Activated B cell treated with CpG ODN at 0.5 μM for 24 hours (primary cell): ENCODE results near the gene H6PD. TPM values are rescaled to one million over a fixed set of nuclear protein-coding genes. Genes with fewer than 3 reads are reported as not detected.

Source experiments
- ATAC-seq: fragments of 200-7000 bp; cut with Tn5 transposase; one replicate; pipeline ENCODE4 v1.10.0; 2021; ENCODE audit warnings: low read depth, mild to moderate bottlenecking, moderate library complexity
- CTCF ChIA-PET: fragments of 350-600 bp; sonication (Branson Sonifier 250); formaldehyde crosslinking; loops from one replicate; lab custom pipeline; 2021; ENCODE audit warnings: antibody characterized with exemption; lab: Charles Lee
- POLR2A ChIA-PET: fragments of 350-600 bp; sonication (Branson Sonifier 250); formaldehyde crosslinking; loops from one replicate; lab custom pipeline; 2021; ENCODE audit warnings: antibody characterized with exemption; lab: Charles Lee
- DNase-seq: peaks from one replicate; pipeline ENCODE4 v3.0.0; 2022
- H3K27ac Mint-ChIP-seq: one replicate; pipeline ENCODE4 v1.8.0; 2020; ENCODE audit warnings: mixed read lengths
- H3K27me3 Mint-ChIP-seq: one replicate; pipeline ENCODE4 v1.8.0; 2021; ENCODE audit warnings: mixed read lengths
- H3K36me3 Mint-ChIP-seq: one replicate; pipeline ENCODE4 v1.8.0; 2021; ENCODE audit warnings: low read depth, mixed read lengths
- H3K4me1 Mint-ChIP-seq: one replicate; pipeline ENCODE4 v1.8.0; 2021; ENCODE audit warnings: mixed read lengths
- H3K4me3 Mint-ChIP-seq: one replicate; pipeline ENCODE4 v1.8.0; 2020; ENCODE audit warnings: mild to moderate bottlenecking, mixed read lengths
- H3K9me3 Mint-ChIP-seq: one replicate; pipeline ENCODE4 v1.8.0; 2020; ENCODE audit warnings: mixed read lengths
- intact Hi-C: fragments of 100-400 bp; cut with micrococcal nuclease; formaldehyde crosslinking; loops from one replicate; pipeline ENCODE4 v1.15.1; 2024
- total RNA-seq: library from RNA; stranded (reverse); gene quantifications from 2 replicates; pipeline ENCODE4 v1.2.3, GENCODE V29; 2022
- TF ChIP-seq, protein P1 (sequence below): fragments of 200-600 bp; IDR thresholded peaks from one replicate; pipeline ENCODE4 v1.8.0; 2022; ENCODE audit warnings: antibody characterized with exemption, mild to moderate bottlenecking

H6PD gene
- total RNA-seq, 1 donor from 2014 or later: 21.9 TPM

DNA sequence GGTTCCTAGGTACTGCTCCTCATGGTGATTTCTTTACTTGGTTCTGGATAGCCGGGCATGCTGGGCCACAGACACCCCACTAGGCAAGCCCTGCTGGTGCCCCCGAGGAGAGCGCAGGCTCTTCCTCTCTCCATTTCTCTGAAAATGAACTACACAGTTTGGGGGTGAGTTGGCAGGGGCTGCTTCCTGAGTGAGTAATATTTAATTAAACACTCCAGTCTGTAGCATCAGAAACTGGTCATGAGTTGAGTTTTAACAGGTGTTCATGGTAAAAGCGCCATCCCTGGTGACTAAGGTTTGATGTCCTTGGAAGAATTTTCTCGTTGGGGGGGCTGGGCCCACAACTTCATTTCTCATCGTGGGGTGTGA lies 59.8 kb downstream of the H6PD start:
- Mint-ChIP-seq H3K36me3 (no peaks in the 10 kb centered on the region), H3K9me3 (no peaks in the 10 kb centered on the region), H3K4me1 (peaks cover 6% of the 10 kb centered on the region), H3K27ac (no peak overlapping the region), H3K4me3 (no peak overlapping the region), H3K27me3 (no peaks in the 10 kb centered on the region)
- CTCF ChIA-PET: interaction anchor here (0.9 to 1.0 kb wide), 2 partner anchors 119 to 161 kb away, joined by 3 to 4 read pairs; no protein-coding TSS in a partner anchor
- POLR2A ChIA-PET: interaction anchor here (0.9 to 1.5 kb wide), 2 partner anchors 126 to 131 kb away, joined by 4 to 5 read pairs; no protein-coding TSS in a partner anchor
- no peak for DNase-seq
- intact Hi-C loops: no loop called here
- ATAC-seq: no peak
- TF ChIP-seq, protein P1, sequence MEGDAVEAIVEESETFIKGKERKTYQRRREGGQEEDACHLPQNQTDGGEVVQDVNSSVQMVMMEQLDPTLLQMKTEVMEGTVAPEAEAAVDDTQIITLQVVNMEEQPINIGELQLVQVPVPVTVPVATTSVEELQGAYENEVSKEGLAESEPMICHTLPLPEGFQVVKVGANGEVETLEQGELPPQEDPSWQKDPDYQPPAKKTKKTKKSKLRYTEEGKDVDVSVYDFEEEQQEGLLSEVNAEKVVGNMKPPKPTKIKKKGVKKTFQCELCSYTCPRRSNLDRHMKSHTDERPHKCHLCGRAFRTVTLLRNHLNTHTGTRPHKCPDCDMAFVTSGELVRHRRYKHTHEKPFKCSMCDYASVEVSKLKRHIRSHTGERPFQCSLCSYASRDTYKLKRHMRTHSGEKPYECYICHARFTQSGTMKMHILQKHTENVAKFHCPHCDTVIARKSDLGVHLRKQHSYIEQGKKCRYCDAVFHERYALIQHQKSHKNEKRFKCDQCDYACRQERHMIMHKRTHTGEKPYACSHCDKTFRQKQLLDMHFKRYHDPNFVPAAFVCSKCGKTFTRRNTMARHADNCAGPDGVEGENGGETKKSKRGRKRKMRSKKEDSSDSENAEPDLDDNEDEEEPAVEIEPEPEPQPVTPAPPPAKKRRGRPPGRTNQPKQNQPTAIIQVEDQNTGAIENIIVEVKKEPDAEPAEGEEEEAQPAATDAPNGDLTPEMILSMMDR: no peak

DNA sequence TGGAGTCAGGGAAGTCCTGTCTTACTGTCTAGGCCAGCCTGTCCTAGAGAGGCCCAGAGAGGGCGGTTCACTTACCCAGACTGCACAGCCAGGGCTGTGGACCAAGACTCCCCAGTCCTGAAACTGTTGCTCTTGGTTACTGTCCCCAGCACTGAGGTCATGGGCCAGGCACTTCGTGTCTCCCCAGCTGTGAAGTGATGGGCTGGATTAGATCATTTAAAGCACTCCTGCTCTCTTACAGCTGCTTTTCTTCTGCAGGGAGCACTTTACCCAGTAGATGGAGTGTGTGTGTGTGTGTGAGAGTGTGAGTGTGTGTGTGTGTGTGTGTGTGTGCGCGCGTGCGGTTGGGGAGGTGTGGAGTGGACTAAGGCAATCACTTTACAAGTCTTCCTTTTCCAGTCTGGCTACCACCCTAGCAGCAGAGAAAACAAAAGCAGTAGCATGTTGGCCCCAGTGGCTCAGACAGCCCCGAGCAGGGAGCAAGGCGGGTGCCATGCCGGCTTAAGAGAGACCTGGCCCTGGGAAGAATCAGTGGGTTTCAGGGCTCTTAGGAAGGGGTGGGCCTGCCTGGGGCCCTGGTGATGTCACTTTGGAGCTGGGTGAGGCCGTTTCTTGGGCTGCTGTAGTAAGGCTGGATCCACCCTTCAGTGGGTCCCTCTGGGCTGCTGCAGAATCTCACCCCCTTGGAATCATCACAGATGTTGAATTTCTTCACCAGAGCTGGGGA lies 60.5 kb downstream of the H6PD start:
- Mint-ChIP-seq H3K4me3 (no peak overlapping the region), H3K9me3 (no peaks in the 10 kb centered on the region), H3K27ac (peak overlapping the region; percentile 12), H3K36me3 (no peaks in the 10 kb centered on the region), H3K27me3 (no peaks in the 10 kb centered on the region), H3K4me1 (peaks cover 4% of the 10 kb centered on the region)
- DNase-seq: no peak
- intact Hi-C loops: no loop called here
- CTCF ChIA-PET: interaction anchor here (0.6 to 1.0 kb wide), 3 partner anchors 118 to 286 kb away, joined by 3 to 4 read pairs (median 3); no protein-coding TSS in a partner anchor
- POLR2A ChIA-PET: interaction anchor here (0.9 to 1.5 kb wide), 2 partner anchors 125 to 131 kb away, joined by 4 to 5 read pairs; no protein-coding TSS in a partner anchor
- ATAC-seq: peak; percentile 27
- TF ChIP-seq, protein P1: no peak

DNA sequence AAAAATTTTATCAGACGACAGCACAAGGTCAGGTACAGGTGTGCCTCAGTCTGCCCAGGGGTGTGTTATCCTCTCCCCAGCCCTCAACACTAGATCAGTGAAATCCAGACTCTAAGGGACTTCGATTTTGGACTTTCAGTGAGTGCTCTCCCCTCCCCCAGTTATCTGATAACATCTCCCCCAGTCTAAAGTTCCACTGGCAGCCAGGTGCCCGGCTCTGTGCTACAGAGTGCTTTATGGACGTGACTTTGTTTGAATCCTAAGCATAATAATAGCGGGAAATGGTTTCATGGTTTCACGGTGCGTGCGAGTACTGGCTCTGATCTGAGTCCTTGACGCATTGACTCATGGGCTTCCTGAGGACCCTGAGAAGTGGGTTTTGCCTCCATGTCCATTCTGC lies 61.3 kb downstream of the H6PD start:
- ChIA-PET POLR2A (interaction anchor here (1.5 kb wide), 1 partner anchor 130 kb away, joined by 5 read pairs; no protein-coding TSS in a partner anchor), CTCF (interaction anchor here (0.6 kb wide), 2 partner anchors 154 to 286 kb away, joined by 3 read pairs; no protein-coding TSS in a partner anchor)
- H3K27ac Mint-ChIP-seq: no peak overlapping the region
- ATAC-seq (no peak), DNase-seq (no peak)
- peaks cover 4% of the 10 kb centered on the region for H3K4me1 Mint-ChIP-seq
- H3K27me3 Mint-ChIP-seq: no peaks in the 10 kb centered on the region
- TF ChIP-seq, protein P1: no peak
- H3K9me3 Mint-ChIP-seq: no peaks in the 10 kb centered on the region
- no peak overlapping the region for H3K4me3 Mint-ChIP-seq
- intact Hi-C loops: no loop called here
- H3K36me3 Mint-ChIP-seq: no peaks in the 10 kb centered on the region

DNA sequence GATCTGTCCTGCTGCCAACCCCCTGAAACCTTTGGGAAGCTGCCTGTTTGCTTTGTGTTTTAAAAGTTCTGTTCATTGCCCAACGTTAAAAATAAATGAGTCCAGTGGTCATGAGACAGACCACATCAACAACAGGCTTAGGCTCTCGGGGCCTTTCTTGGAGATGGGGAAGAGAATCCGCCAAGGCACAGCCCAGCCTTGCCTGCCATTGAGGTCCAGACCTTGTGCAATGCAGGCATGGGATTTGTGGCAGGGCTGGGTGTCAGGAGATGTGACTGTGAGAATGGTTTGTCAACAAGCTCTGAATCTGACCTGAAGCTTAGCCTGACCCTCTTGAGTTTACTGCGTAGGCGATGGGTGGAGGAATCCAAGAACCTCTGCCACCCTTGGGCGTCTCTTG lies 62.3 kb downstream of the H6PD start:
- no peak for DNase-seq
- H3K4me3 Mint-ChIP-seq: no peak overlapping the region
- intact Hi-C loops: no loop called here
- CTCF ChIA-PET: no interaction called here
- ATAC-seq: no peak
- TF ChIP-seq, protein P1: no peak
- POLR2A ChIA-PET: no interaction called here
- no peaks in the 10 kb centered on the region for H3K27me3 Mint-ChIP-seq
- no peaks in the 10 kb centered on the region for H3K9me3 Mint-ChIP-seq
- H3K4me1 Mint-ChIP-seq: peaks cover 5% of the 10 kb centered on the region
- no peak overlapping the region for H3K27ac Mint-ChIP-seq
- H3K36me3 Mint-ChIP-seq: no peaks in the 10 kb centered on the region

DNA sequence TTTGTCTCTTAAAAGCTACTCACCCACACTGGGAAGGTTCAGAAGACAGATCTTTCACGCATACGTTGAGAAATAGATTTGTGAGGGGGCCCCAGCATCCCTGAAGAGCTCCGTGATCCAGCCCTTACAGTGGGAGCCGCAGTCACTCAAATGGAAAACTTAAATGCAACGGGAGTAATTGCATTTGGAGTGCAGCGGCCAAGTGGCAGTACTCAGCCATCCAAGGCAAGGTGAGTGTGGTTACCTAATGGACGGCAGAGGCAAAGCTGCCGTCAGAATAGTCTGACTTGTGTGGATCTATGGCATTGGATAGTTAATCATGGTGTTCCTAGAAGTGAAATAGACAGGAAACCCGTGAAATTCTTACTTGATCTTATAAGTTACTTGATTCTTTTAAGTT lies 63.3 kb downstream of the H6PD start:
- no peaks in the 10 kb centered on the region for H3K36me3 Mint-ChIP-seq
- H3K27me3 Mint-ChIP-seq: no peaks in the 10 kb centered on the region
- DNase-seq: no peak
- no peak overlapping the region for H3K4me3 Mint-ChIP-seq
- ChIA-PET POLR2A (interaction anchor here (1.2 kb wide), 1 partner anchor 128 kb away, joined by 4 read pairs; no protein-coding TSS in a partner anchor), CTCF (no interaction called here)
- no peaks in the 10 kb centered on the region for H3K9me3 Mint-ChIP-seq
- TF ChIP-seq, protein P1: no peak
- H3K4me1 Mint-ChIP-seq: peaks cover 15% of the 10 kb centered on the region
- H3K27ac Mint-ChIP-seq: no peak overlapping the region
- intact Hi-C loops: no loop called here
- ATAC-seq: no peak
